Measurements from ENCODE around the gene PGAM1. TPM values are rescaled to one million over a fixed set of nuclear protein-coding genes. Genes with fewer than 3 reads are reported as not detected.

The PGAM1 gene
- total RNA-seq, 1 donor from 2014 or later = 706 TPM

DNA sequence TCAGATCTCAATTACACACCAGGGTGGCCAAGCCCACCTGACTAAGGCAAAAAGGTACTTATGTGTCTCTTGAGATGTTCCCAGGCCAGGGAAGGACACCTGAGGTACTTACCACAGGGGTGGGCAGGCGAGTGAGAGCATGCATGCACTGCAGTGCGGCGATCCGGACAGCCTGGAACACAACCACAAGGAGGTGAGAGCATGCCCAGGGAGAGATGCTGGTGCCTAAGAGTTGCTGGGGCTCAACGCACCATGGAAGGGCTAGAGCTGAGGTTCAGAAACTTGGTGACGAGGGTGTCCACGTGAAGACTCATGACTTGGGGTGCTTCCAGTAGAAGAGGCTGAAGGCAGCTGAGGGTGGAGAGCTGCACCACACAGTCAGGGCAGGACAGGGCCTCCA lies 33.1 kb downstream of the PGAM1 start:
- no peak for DNase-seq (ENCODE audit: low read depth)
- no peak overlapping the region for H2AFZ ChIP-seq (ENCODE audit: low read depth, low read length)
- no peak overlapping the region for H3K27ac ChIP-seq (ENCODE audit: low read depth, low read length)
- Mint-ChIP-seq H3K27me3 (ENCODE audit: low read depth, unreplicated experiment) (no peaks in the 10 kb centered on the region), H3K36me3 (ENCODE audit: low read depth, unreplicated experiment) (peaks cover 10% of the 10 kb centered on the region), H3K4me1 (ENCODE audit: low read depth, unreplicated experiment) (peaks cover 12% of the 10 kb centered on the region), H3K9me3 (ENCODE audit: unreplicated experiment) (no peaks in the 10 kb centered on the region), H3K4me3 (ENCODE audit: unreplicated experiment) (no peak overlapping the region), H3K27ac (ENCODE audit: unreplicated experiment) (peak overlapping the region; percentile 26)
- no peaks in the 10 kb centered on the region for H3K9me3 ChIP-seq (ENCODE audit: insufficient read depth, low read depth, low read length)
- H3K4me3 ChIP-seq (ENCODE audit: insufficient read depth, low read depth, low read length) = no peak overlapping the region
- H3K27me3 ChIP-seq (ENCODE audit: insufficient read depth, low read length) = no peaks in the 10 kb centered on the region
- H4K20me1 ChIP-seq (ENCODE audit: insufficient read depth, low read length) = peaks cover 62% of the 10 kb centered on the region
- H3K9ac ChIP-seq (ENCODE audit: low read length) = no peak overlapping the region
- TF ChIP-seq EZH2 (IDR thresholded peaks at IDR 0.05; ENCODE audit: insufficient read depth, low read length) = no peak
- TF ChIP-seq, protein P1, sequence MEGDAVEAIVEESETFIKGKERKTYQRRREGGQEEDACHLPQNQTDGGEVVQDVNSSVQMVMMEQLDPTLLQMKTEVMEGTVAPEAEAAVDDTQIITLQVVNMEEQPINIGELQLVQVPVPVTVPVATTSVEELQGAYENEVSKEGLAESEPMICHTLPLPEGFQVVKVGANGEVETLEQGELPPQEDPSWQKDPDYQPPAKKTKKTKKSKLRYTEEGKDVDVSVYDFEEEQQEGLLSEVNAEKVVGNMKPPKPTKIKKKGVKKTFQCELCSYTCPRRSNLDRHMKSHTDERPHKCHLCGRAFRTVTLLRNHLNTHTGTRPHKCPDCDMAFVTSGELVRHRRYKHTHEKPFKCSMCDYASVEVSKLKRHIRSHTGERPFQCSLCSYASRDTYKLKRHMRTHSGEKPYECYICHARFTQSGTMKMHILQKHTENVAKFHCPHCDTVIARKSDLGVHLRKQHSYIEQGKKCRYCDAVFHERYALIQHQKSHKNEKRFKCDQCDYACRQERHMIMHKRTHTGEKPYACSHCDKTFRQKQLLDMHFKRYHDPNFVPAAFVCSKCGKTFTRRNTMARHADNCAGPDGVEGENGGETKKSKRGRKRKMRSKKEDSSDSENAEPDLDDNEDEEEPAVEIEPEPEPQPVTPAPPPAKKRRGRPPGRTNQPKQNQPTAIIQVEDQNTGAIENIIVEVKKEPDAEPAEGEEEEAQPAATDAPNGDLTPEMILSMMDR (IDR thresholded peaks at IDR 0.05; ENCODE audit: insufficient read depth, low read depth, low read length) = no peak
- H3K4me2 ChIP-seq (ENCODE audit: low read length) = no peak overlapping the region
- H3K36me3 ChIP-seq (ENCODE audit: insufficient read depth, low read length) = peaks cover 82% of the 10 kb centered on the region
- no peak for FAIRE-seq
- peaks cover 8% of the 10 kb centered on the region for H3K79me2 ChIP-seq (ENCODE audit: insufficient read depth, low read length)
- H3K4me1 ChIP-seq (ENCODE audit: insufficient read depth, low read length) = peaks cover 9% of the 10 kb centered on the region

DNA sequence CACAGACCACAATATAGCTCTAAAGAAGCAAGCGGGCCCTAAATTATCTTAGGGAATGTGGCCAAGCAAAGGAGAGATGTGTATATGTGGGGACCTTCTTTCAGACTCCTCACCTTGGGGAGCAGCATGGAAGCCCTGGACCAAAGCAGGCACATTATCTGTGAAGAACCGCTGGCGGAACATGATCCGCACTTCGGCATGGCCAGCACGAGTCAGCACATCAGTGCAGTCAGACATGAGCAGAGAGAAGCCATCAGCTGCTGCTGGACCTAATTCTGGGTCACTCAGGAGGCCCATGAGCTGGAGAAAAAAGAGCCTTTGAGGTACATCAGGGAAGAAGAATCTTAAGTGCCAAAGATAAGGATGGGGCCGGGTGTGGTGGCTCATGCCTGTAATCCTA lies 33.9 kb downstream of the PGAM1 start:
- H3K36me3 ChIP-seq (ENCODE audit: insufficient read depth, low read length) = peaks cover 87% of the 10 kb centered on the region
- peaks cover 8% of the 10 kb centered on the region for H3K79me2 ChIP-seq (ENCODE audit: insufficient read depth, low read length)
- no peak for TF ChIP-seq EZH2 (IDR thresholded peaks at IDR 0.05; ENCODE audit: insufficient read depth, low read length)
- TF ChIP-seq, protein P1 (IDR thresholded peaks at IDR 0.05; ENCODE audit: insufficient read depth, low read depth, low read length) = no peak
- peaks cover 59% of the 10 kb centered on the region for H4K20me1 ChIP-seq (ENCODE audit: insufficient read depth, low read length)
- H3K4me3 ChIP-seq (ENCODE audit: insufficient read depth, low read depth, low read length) = no peak overlapping the region
- Mint-ChIP-seq H3K4me1 (ENCODE audit: low read depth, unreplicated experiment) (peaks cover 4% of the 10 kb centered on the region), H3K9me3 (ENCODE audit: unreplicated experiment) (no peaks in the 10 kb centered on the region), H3K27me3 (ENCODE audit: low read depth, unreplicated experiment) (no peaks in the 10 kb centered on the region), H3K27ac (ENCODE audit: unreplicated experiment) (no peak overlapping the region), H3K36me3 (ENCODE audit: low read depth, unreplicated experiment) (peaks cover 10% of the 10 kb centered on the region), H3K4me3 (ENCODE audit: unreplicated experiment) (no peak overlapping the region)
- no peak overlapping the region for H3K4me2 ChIP-seq (ENCODE audit: low read length)
- no peak overlapping the region for H2AFZ ChIP-seq (ENCODE audit: low read depth, low read length)
- no peak for FAIRE-seq
- H3K9me3 ChIP-seq (ENCODE audit: insufficient read depth, low read depth, low read length) = no peaks in the 10 kb centered on the region
- H3K27ac ChIP-seq (ENCODE audit: low read depth, low read length) = no peak overlapping the region
- no peak overlapping the region for H3K9ac ChIP-seq (ENCODE audit: low read length)
- DNase-seq (ENCODE audit: low read depth) = no peak
- peaks cover under 1% of the 10 kb centered on the region for H3K4me1 ChIP-seq (ENCODE audit: insufficient read depth, low read length)
- no peaks in the 10 kb centered on the region for H3K27me3 ChIP-seq (ENCODE audit: insufficient read depth, low read length)

DNA sequence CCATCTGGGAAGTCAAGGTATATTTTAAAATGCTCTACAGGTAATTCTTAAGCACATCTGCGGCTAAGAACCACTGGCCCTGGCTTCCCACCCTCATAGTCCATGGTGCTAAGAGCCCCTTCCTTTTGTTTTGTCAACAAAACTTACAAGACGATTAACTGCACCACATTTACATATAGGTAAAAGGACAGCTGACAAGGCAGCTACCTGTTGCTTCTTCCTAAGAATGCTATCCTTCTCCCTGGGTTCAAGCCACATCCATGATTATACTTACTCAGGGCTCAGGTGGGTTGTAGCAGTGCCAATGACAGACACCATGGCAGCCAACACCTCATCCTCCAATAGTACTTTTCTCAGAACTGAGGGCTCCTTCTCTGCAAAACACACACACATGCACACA lies 36.3 kb downstream of the PGAM1 start:
- Histone ChIP-seq H3K79me2 (ENCODE audit: insufficient read depth, low read length) (no peaks in the 10 kb centered on the region), H3K36me3 (ENCODE audit: insufficient read depth, low read length) (peaks cover 83% of the 10 kb centered on the region), H3K27ac (ENCODE audit: low read depth, low read length) (no peak overlapping the region), H3K9ac (ENCODE audit: low read length) (no peak overlapping the region), H3K27me3 (ENCODE audit: insufficient read depth, low read length) (no peaks in the 10 kb centered on the region), H3K4me1 (ENCODE audit: insufficient read depth, low read length) (peaks cover 5% of the 10 kb centered on the region), H3K4me2 (ENCODE audit: low read length) (no peak overlapping the region), H2AFZ (ENCODE audit: low read depth, low read length) (no peak overlapping the region), H3K9me3 (ENCODE audit: insufficient read depth, low read depth, low read length) (no peaks in the 10 kb centered on the region), H3K4me3 (ENCODE audit: insufficient read depth, low read depth, low read length) (no peak overlapping the region), H4K20me1 (ENCODE audit: insufficient read depth, low read length) (peaks cover 37% of the 10 kb centered on the region)
- TF ChIP-seq, protein P1 (IDR thresholded peaks at IDR 0.05; ENCODE audit: insufficient read depth, low read depth, low read length) = no peak
- TF ChIP-seq EZH2 (IDR thresholded peaks at IDR 0.05; ENCODE audit: insufficient read depth, low read length) = no peak
- FAIRE-seq (no peak), DNase-seq (ENCODE audit: low read depth) (no peak)
- Mint-ChIP-seq H3K4me1 (ENCODE audit: low read depth, unreplicated experiment) (peaks cover 6% of the 10 kb centered on the region), H3K36me3 (ENCODE audit: low read depth, unreplicated experiment) (peaks cover 9% of the 10 kb centered on the region), H3K27me3 (ENCODE audit: low read depth, unreplicated experiment) (no peaks in the 10 kb centered on the region), H3K27ac (ENCODE audit: unreplicated experiment) (no peak overlapping the region), H3K9me3 (ENCODE audit: unreplicated experiment) (no peaks in the 10 kb centered on the region), H3K4me3 (ENCODE audit: unreplicated experiment) (no peak overlapping the region)
